Activated CD8-positive, alpha-beta T cell treated with anti-CD3 and anti-CD28 coated beads for 36 hours (primary cell): ENCODE measurements around the gene SECTM1. TPM values are rescaled to one million over a fixed set of nuclear protein-coding genes. Genes with fewer than 3 reads are reported as not detected.

Experiments used
- ATAC-seq: fragments of 200-7000 bp; cut with Tn5 transposase; one replicate; pipeline ENCODE4 v1.10.0; 2021; ENCODE audit warnings: mild to moderate bottlenecking, moderate library complexity
- CTCF ChIA-PET: fragments of 350-600 bp; sonication (Branson Sonifier 250); formaldehyde crosslinking; loops from one replicate; lab custom pipeline; 2021; ENCODE audit warnings: antibody characterized with exemption; lab: Charles Lee
- POLR2A ChIA-PET: fragments of 350-600 bp; sonication (Branson Sonifier 250); formaldehyde crosslinking; loops from one replicate; lab custom pipeline; 2021; ENCODE audit warnings: antibody characterized with exemption; lab: Charles Lee
- DNase-seq: peaks from one replicate; pipeline ENCODE4 v3.0.0-alpha.2; 2020
- H3K27ac Mint-ChIP-seq: one replicate; pipeline ENCODE4 v1.8.0; 2021; ENCODE audit warnings: mild to moderate bottlenecking, mixed read lengths
- H3K27me3 Mint-ChIP-seq: one replicate; pipeline ENCODE4 v1.8.0; 2021; ENCODE audit warnings: mixed read lengths
- H3K36me3 Mint-ChIP-seq: one replicate; pipeline ENCODE4 v1.8.0; 2021; ENCODE audit warnings: low read depth, mixed read lengths
- H3K4me1 Mint-ChIP-seq: one replicate; pipeline ENCODE4 v1.8.0; 2021; ENCODE audit warnings: low read depth, mixed read lengths
- H3K4me3 Mint-ChIP-seq: one replicate; pipeline ENCODE4 v1.8.0; 2021; ENCODE audit warnings: mild to moderate bottlenecking, moderate library complexity, mixed read lengths
- H3K9me3 Mint-ChIP-seq: one replicate; pipeline ENCODE4 v1.8.0; 2021; ENCODE audit warnings: mixed read lengths
- CTCF ChIP-seq: fragments of 200-600 bp; IDR thresholded peaks from one replicate; pipeline ENCODE4 v1.8.0; 2022; ENCODE audit warnings: antibody characterized with exemption, mild to moderate bottlenecking
- intact Hi-C: fragments of 100-400 bp; cut with micrococcal nuclease; formaldehyde crosslinking; loops from one replicate; pipeline ENCODE4 v1.10.0; 2022
- total RNA-seq, 2 experiments: library from RNA; stranded (reverse); gene quantifications; one replicate each; pipeline ENCODE4 v1.2.3, GENCODE V29; 2021

SECTM1 gene
- total RNA-seq, 2 experiments from 2014 or later: 0.45 to 0.50 TPM

- DNase-seq (no peak), ATAC-seq (no peak)
- intact Hi-C loops: no loop called here
- H3K27ac Mint-ChIP-seq: peak overlapping the region; percentile 100
- H3K4me3 Mint-ChIP-seq: peak overlapping the region; percentile 90
- H3K9me3 Mint-ChIP-seq: no peaks in the 10 kb centered on the region
- ChIA-PET POLR2A (interaction anchor here (1.0 to 11.5 kb wide), 3 partner anchors 13 to 87 kb away, joined by 3 to 227 read pairs (median 3); partner anchors contain the start of genes CD7 and CSNK1D), CTCF (interaction anchor here (1.0 to 8.4 kb wide), 8 partner anchors 17 to 163 kb away, joined by 3 to 68 read pairs (median 4); partner anchors contain the start of gene CD7)
- H3K4me1 Mint-ChIP-seq: peaks cover 82% of the 10 kb centered on the region
- H3K27me3 Mint-ChIP-seq: no peaks in the 10 kb centered on the region
- H3K36me3 Mint-ChIP-seq: no peaks in the 10 kb centered on the region
- TF ChIP-seq CTCF: no peak
These were observed 33.3 kb downstream of the SECTM1 start for GRCh38 chr17:82300228-82300627.

GRCh38 chr17:82299452-82299851, 34.1 kb downstream of the SECTM1 start:
- no peaks in the 10 kb centered on the region for H3K27me3 Mint-ChIP-seq
- DNase-seq (peak; percentile 59), ATAC-seq (peak; percentile 5)
- peaks cover 80% of the 10 kb centered on the region for H3K4me1 Mint-ChIP-seq
- TF ChIP-seq CTCF: no peak
- intact Hi-C loops: no loop called here
- peak overlapping the region; percentile 100 for H3K27ac Mint-ChIP-seq
- CTCF ChIA-PET: interaction anchor here (1.2 to 8.4 kb wide), 8 partner anchors 18 to 118 kb away, joined by 3 to 68 read pairs (median 4); partner anchors contain the start of genes CD7 and CSNK1D
- POLR2A ChIA-PET: interaction anchor here (1.3 to 11.5 kb wide), 3 partner anchors 13 to 86 kb away, joined by 3 to 227 read pairs (median 22); partner anchors contain the start of gene CD7
- no peaks in the 10 kb centered on the region for H3K9me3 Mint-ChIP-seq
- peak overlapping the region; percentile 90 for H3K4me3 Mint-ChIP-seq
- no peaks in the 10 kb centered on the region for H3K36me3 Mint-ChIP-seq

- no peaks in the 10 kb centered on the region for H3K9me3 Mint-ChIP-seq
- DNase-seq (peak; percentile 52), ATAC-seq (no peak)
- H3K27me3 Mint-ChIP-seq: no peaks in the 10 kb centered on the region
- ChIA-PET POLR2A (interaction anchor here (0.5 to 11.5 kb wide), 25 partner anchors 7 to 465 kb away, joined by 3 to 227 read pairs (median 4); partner anchors contain the start of genes CD7, CSNK1D, CYBC1 and SECTM1), CTCF (interaction anchor here (0.7 to 8.4 kb wide), 12 partner anchors 7 to 119 kb away, joined by 3 to 68 read pairs (median 4); partner anchors contain the start of genes CD7, CSNK1D and SECTM1)
- peak overlapping the region; percentile 90 for H3K4me3 Mint-ChIP-seq
- TF ChIP-seq CTCF: no peak
- intact Hi-C loops: no loop called here
- peaks cover 84% of the 10 kb centered on the region for H3K4me1 Mint-ChIP-seq
- peaks cover 3% of the 10 kb centered on the region for H3K36me3 Mint-ChIP-seq
- peak overlapping the region; percentile 100 for H3K27ac Mint-ChIP-seq
These were observed 34.8 kb downstream of the SECTM1 start for GRCh38 chr17:82298538-82299421.

DNA sequence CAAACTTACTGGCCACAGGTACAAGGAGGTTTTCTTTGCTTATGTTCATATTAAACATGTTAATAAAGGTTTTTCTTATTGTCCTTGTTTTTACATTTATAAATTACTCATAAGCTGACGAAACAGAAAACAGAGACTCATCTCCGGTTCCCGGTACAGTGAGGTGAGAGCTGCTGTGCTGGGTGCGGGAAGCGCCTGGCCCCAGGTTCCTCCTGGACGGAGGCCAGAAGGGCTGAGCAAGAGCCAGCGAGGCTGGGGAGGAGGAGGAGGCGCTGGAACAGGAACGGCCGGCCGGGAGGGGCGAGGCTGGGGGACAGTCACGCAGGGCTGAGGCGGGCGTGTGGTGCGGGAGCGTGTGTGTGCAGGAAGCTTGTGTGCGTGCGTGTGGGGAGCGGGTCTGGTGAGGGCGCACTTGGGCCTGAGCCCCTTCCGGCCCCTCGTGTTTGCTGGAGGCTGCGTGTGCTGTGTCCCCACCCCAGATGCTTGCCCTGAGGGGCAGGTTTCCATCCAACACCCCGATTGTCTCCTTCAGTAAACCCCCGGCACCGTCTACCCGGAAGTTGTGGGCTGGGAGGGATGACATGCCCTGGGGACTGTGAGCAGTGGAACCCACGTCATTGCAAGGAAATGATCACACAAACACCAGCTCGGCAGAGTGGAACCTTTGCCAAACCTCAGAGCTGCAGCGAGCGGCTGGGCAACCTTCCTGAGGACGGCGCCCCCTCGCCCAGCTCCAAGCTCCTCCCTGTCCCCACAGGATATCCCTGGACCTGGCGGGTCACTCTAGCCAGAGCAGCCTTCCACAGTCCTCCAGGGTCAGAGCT, 35.6 kb downstream of the SECTM1 start:
- peak overlapping the region; percentile 90 for H3K4me3 Mint-ChIP-seq
- ChIA-PET CTCF (interaction anchor here (0.7 to 8.4 kb wide), 7 partner anchors 8 to 62 kb away, joined by 3 to 68 read pairs (median 9); partner anchors contain the start of genes CD7 and SECTM1), POLR2A (interaction anchor here (0.5 to 11.5 kb wide), 25 partner anchors 8 to 464 kb away, joined by 3 to 227 read pairs (median 4); partner anchors contain the start of genes CD7, CSNK1D, CYBC1 and SECTM1)
- peaks cover 5% of the 10 kb centered on the region for H3K36me3 Mint-ChIP-seq
- TF ChIP-seq CTCF: no peak
- DNase-seq (peak; percentile 97), ATAC-seq (peak; percentile 72)
- H3K9me3 Mint-ChIP-seq: no peaks in the 10 kb centered on the region
- no peaks in the 10 kb centered on the region for H3K27me3 Mint-ChIP-seq
- intact Hi-C loops: no loop called here
- H3K27ac Mint-ChIP-seq: peak overlapping the region; percentile 100
- H3K4me1 Mint-ChIP-seq: peaks cover 78% of the 10 kb centered on the region
